NCI-H128 (cell line): ENCODE data around the gene CCDC169.

ENCODE experiments used
- DNase-seq: peaks from one replicate; lab custom pipeline; 2025; ENCODE audit not compliant: unreplicated experiment; lab: John Stamatoyannopoulos, UW

The CCDC169 gene

GRCh38 chr13:36244990-36245389 lies 52.6 kb downstream of the CCDC169 start:
- DNase-seq: no peak

GRCh38 chr13:36244073-36244472 lies 53.5 kb downstream of the CCDC169 start:
- no peak for DNase-seq

GRCh38 chr13:36242761-36243160 lies 54.9 kb downstream of the CCDC169 start:
- no peak for DNase-seq

GRCh38 chr13:36231236-36231635 lies 66.4 kb downstream of the CCDC169 start:
- DNase-seq: no peak

GRCh38 chr13:36224730-36225129 lies 72.9 kb downstream of the CCDC169 start:
- no peak for DNase-seq

GRCh38 chr13:36219883-36220282 lies 77.7 kb downstream of the CCDC169 start:
- no peak for DNase-seq

- no peak for DNase-seq
Observed at GRCh38 chr13:36217456-36217855, 80.2 kb downstream of the CCDC169 start.

- DNase-seq: no peak
Observed at GRCh38 chr13:36214163-36214921, 83.3 kb downstream of the CCDC169 start, which contains the start of gene SOHLH2. TSS of gene SOHLH2 (minus strand) at chr13:36214556. CDS start at chr13:36214526, 30 bp downstream.

GRCh38 chr13:36212789-36213188 lies 84.8 kb downstream of the CCDC169 start:
- no peak for DNase-seq

- DNase-seq: no peak
Observed at GRCh38 chr13:36211567-36211966, 86.0 kb downstream of the CCDC169 start.

GRCh38 chr13:36210738-36211137 lies 86.9 kb downstream of the CCDC169 start:
- DNase-seq: no peak

GRCh38 chr13:36207672-36208071 lies 89.9 kb downstream of the CCDC169 start:
- DNase-seq: no peak

- no peak for DNase-seq
Observed at GRCh38 chr13:36193151-36193855, 104.3 kb downstream of the CCDC169 start.

GRCh38 chr13:36192166-36192565 lies 105.4 kb downstream of the CCDC169 start:
- DNase-seq: no peak

- no peak for DNase-seq
Observed at GRCh38 chr13:36190771-36191170, 106.8 kb downstream of the CCDC169 start.

GRCh38 chr13:36188441-36188840 lies 109.2 kb downstream of the CCDC169 start:
- no peak for DNase-seq

- DNase-seq: no peak
Observed at GRCh38 chr13:36183901-36184300, 113.7 kb downstream of the CCDC169 start.
